Anterior cingulate cortex (tissue), 58 donors: Measurements from ENCODE around the gene CSGALNACT2.
"Not testable (repeated sequence)": the region's sequence is repeated elsewhere in the genome, so short reads cannot be mapped to it uniquely, and the experiment has no call there.

Experiments
- DNase-seq, 58 donors: peaks; one replicate each; lab custom pipeline; 2025; lab: John Stamatoyannopoulos, UW

Gene CSGALNACT2

GRCh38 chr10:43136995-43137716 is 1.1 kb upstream of the CSGALNACT2 start:
- DNase-seq = peak in 1 of 58 donors; percentile 52

- DNase-seq = peak in 48 of 58 donors; percentile 32 to 79 (median 56)
Observed at GRCh38 chr10:43137717-43138020, 576 bp upstream of the CSGALNACT2 start.

GRCh38 chr10:43138757-43139241 is 554 bp downstream of the CSGALNACT2 start:
- DNase-seq = peak in 6 of 58 donors; percentile 20 to 63 (median 48)

- DNase-seq = no peak
Observed at GRCh38 chr10:43141421-43141820, 3.2 kb downstream of the CSGALNACT2 start.

- DNase-seq = no peak
Observed at GRCh38 chr10:43145311-43145710, 7.1 kb downstream of the CSGALNACT2 start.

- DNase-seq = not testable (repeated sequence)
Observed at GRCh38 chr10:43145936-43146335, 7.7 kb downstream of the CSGALNACT2 start.

- no peak for DNase-seq
Observed at GRCh38 chr10:43151371-43151770, 13.1 kb downstream of the CSGALNACT2 start.

GRCh38 chr10:43153901-43154300 is 15.7 kb downstream of the CSGALNACT2 start:
- DNase-seq = no peak

- DNase-seq = no peak
Observed at GRCh38 chr10:43155221-43155620, 17.0 kb downstream of the CSGALNACT2 start.

GRCh38 chr10:43155741-43156140 is 17.5 kb downstream of the CSGALNACT2 start:
- no peak for DNase-seq

- peak in 4 of 58 donors; percentile 8 to 12 (median 10) for DNase-seq
Observed at GRCh38 chr10:43156590-43157341, 18.5 kb downstream of the CSGALNACT2 start.

- no peak for DNase-seq
Observed at GRCh38 chr10:43158636-43159035, 20.4 kb downstream of the CSGALNACT2 start.

- DNase-seq = peak in 3 of 58 donors; percentile 4 to 25 (median 5)
Observed at GRCh38 chr10:43160046-43160920, 22.0 kb downstream of the CSGALNACT2 start.

GRCh38 chr10:43160921-43161255 is 22.6 kb downstream of the CSGALNACT2 start:
- DNase-seq = no peak

- DNase-seq = no peak
Observed at GRCh38 chr10:43162604-43163003, 24.4 kb downstream of the CSGALNACT2 start.

GRCh38 chr10:43166207-43166879 is 28.1 kb downstream of the CSGALNACT2 start:
- no peak for DNase-seq

- DNase-seq = no peak
Observed at GRCh38 chr10:43166880-43167497, 28.7 kb downstream of the CSGALNACT2 start.

GRCh38 chr10:43167498-43167889 is 29.2 kb downstream of the CSGALNACT2 start:
- no peak for DNase-seq

GRCh38 chr10:43170491-43170890 is 32.2 kb downstream of the CSGALNACT2 start:
- no peak for DNase-seq

- no peak for DNase-seq
Observed at GRCh38 chr10:43172645-43173044, 34.4 kb downstream of the CSGALNACT2 start.
